H1 (cell line): Measurements from ENCODE around the gene DCAF6. TPM values are rescaled to one million over a fixed set of nuclear protein-coding genes. Genes with fewer than 3 reads are reported as not detected.
A peak's percentile ranks its signal among the peaks of the same experiment; 100 is the strongest.

Experiments
- CTCF ChIA-PET: fragments of 300-600 bp; sonication (Branson Sonifier 250); formaldehyde crosslinking; loops from one replicate; lab custom pipeline; 2021; ENCODE audit not compliant: partially characterized antibody; lab: Charles Lee
- POLR2A ChIA-PET: fragments of 300-600 bp; sonication (Branson Sonifier 250); formaldehyde crosslinking; loops from one replicate; lab custom pipeline; 2021; ENCODE audit warnings: inconsistent platforms; ENCODE audit not compliant: partially characterized antibody; lab: Charles Lee
- DNase-seq, 2 experiments: peaks; one replicate each; pipeline versions ENCODE4 v3.0.0 to v3.0.0-alpha.2; 2010 to 2022; ENCODE audit warnings: low spot score in 2 of 2, low read depth in 1 of 2, mixed read lengths in 1 of 2
- FAIRE-seq: peaks from 2 replicates; lab custom pipeline; 2011; peaks lifted over from hg19 to GRCh38; lab: Jason Lieb, UNC
- H2AFZ ChIP-seq: 2 replicates; pipeline ENCODE4 v1.8.1; 2012; ENCODE audit warnings: low read length, inconsistent platforms
- H2AK5ac ChIP-seq: 2 replicates; pipeline ENCODE4 v1.6.1; 2013; ENCODE audit warnings: low read depth, low read length
- H2BK120ac ChIP-seq: replicated peaks from 2 replicates; pipeline ENCODE3; 2013; ENCODE audit warnings: low read depth, low read length, inconsistent platforms
- H2BK12ac ChIP-seq: 2 replicates; pipeline ENCODE4 v1.6.1; 2013; ENCODE audit warnings: low read depth, low read length
- H2BK15ac ChIP-seq: 2 replicates; pipeline ENCODE4 v1.6.1; 2013; ENCODE audit warnings: low read length
- H2BK20ac ChIP-seq: 2 replicates; pipeline ENCODE4 v1.6.1; 2013; ENCODE audit warnings: low read length
- H2BK5ac ChIP-seq: 2 replicates; pipeline ENCODE4 v1.6.1; 2013; ENCODE audit warnings: low read depth, low read length
- H3K14ac ChIP-seq: 2 replicates; pipeline ENCODE4 v1.6.1; 2013; ENCODE audit warnings: inconsistent platforms; ENCODE audit not compliant: insufficient read length
- H3K18ac ChIP-seq: 2 replicates; pipeline ENCODE4 v1.6.1; 2013; ENCODE audit warnings: low read length; ENCODE audit errors: extremely low read depth
- H3K23ac ChIP-seq: 2 replicates; pipeline ENCODE4 v1.6.1; 2013; ENCODE audit warnings: inconsistent platforms; ENCODE audit not compliant: insufficient read length
- H3K23me2 ChIP-seq: 2 replicates; pipeline ENCODE4 v1.6.1; 2013; ENCODE audit warnings: low read depth, low read length
- H3K27ac ChIP-seq: 2 replicates; pipeline ENCODE4 v1.6.1; 2011; ENCODE audit warnings: low read depth, low read length, inconsistent platforms
- H3K27me3 ChIP-seq, 4 experiments: replicated peaks in 1 of 4; 1 replicate in 1 of 4; 2 replicates in 3 of 4; pipeline versions ENCODE4 v1.6.1 to v1.8.1; 2011 to 2013; ENCODE audit warnings: low read length in 3 of 4, mild to moderate bottlenecking in 3 of 4, inconsistent platforms in 2 of 4, mixed read lengths in 2 of 4, moderate library complexity in 1 of 4; ENCODE audit not compliant: control insufficient read depth in 3 of 4, insufficient read depth in 3 of 4; ENCODE audit errors: extremely low read depth in 1 of 4
- H3K36me3 ChIP-seq, 4 experiments: 2 replicates each; pipeline versions ENCODE4 v1.6.1 to v1.8.1; 2011 to 2013; ENCODE audit warnings: mild to moderate bottlenecking in 4 of 4, low read length in 3 of 4, moderate library complexity in 2 of 4, control low read depth in 1 of 4, inconsistent platforms in 1 of 4; ENCODE audit not compliant: insufficient read depth in 4 of 4, control insufficient read depth in 2 of 4
- H3K4ac ChIP-seq: replicated peaks from 2 replicates; pipeline ENCODE3; 2013; ENCODE audit warnings: low read length, low read depth, mixed read lengths, inconsistent platforms; ENCODE audit not compliant: insufficient read length
- H3K4me1 ChIP-seq, 4 experiments: replicated peaks in 1 of 4; 1 replicate in 1 of 4; 2 replicates in 3 of 4; pipeline versions ENCODE4 v1.6.1 to v1.8.1; 2011 to 2013; ENCODE audit warnings: low read length in 3 of 4, inconsistent platforms in 2 of 4, mixed read lengths in 1 of 4; ENCODE audit not compliant: insufficient read depth in 4 of 4, control insufficient read depth in 3 of 4
- H3K4me2 ChIP-seq, 2 experiments: 2 replicates each; pipeline versions ENCODE4 v1.6.1 to v1.8.1; 2011 to 2013; ENCODE audit warnings: low read depth in 2 of 2, low read length in 2 of 2, control low read depth in 1 of 2, inconsistent platforms in 1 of 2, mild to moderate bottlenecking in 1 of 2; ENCODE audit not compliant: insufficient read depth in 1 of 2
- H3K4me3 ChIP-seq, 4 experiments: fragments of 200-600, 300-600 bp in 1 of 4; sonication (generic), shearing (Covaris generic), sonication (Bioruptor Twin) in 1 of 4; 2 replicates each; pipeline versions ENCODE4 v1.5.1 to v1.8.1; 2011 to 2016; ENCODE audit warnings: low read length in 4 of 4, low read depth in 3 of 4, control low read depth in 2 of 4, inconsistent platforms in 2 of 4, mild to moderate bottlenecking in 2 of 4, mixed read lengths in 1 of 4, moderate library complexity in 1 of 4; ENCODE audit not compliant: insufficient read depth in 2 of 4; ENCODE audit errors: extremely low read depth in 1 of 4
- H3K56ac ChIP-seq: replicated peaks from 2 replicates; pipeline ENCODE3; 2013; ENCODE audit warnings: low read depth, mild to moderate bottlenecking, mixed read lengths, low read length, inconsistent platforms; ENCODE audit not compliant: insufficient read length
- H3K79me1 ChIP-seq: 2 replicates; pipeline ENCODE4 v1.6.1; 2013; ENCODE audit warnings: low read depth, low read length, control low read depth
- H3K79me2 ChIP-seq, 2 experiments: 2 replicates each; pipeline versions ENCODE4 v1.6.1 to v1.8.1; 2012 to 2013; ENCODE audit warnings: low read length in 2 of 2, mild to moderate bottlenecking in 2 of 2, inconsistent platforms in 1 of 2; ENCODE audit not compliant: insufficient read depth in 2 of 2, control insufficient read depth in 1 of 2
- H3K9ac ChIP-seq, 4 experiments: replicated peaks in 1 of 4; 1 replicate in 1 of 4; 2 replicates in 3 of 4; pipeline versions ENCODE4 v1.6.1 to v1.8.1; 2011 to 2013; ENCODE audit warnings: low read depth in 3 of 4, low read length in 3 of 4, control low read depth in 2 of 4, mild to moderate bottlenecking in 2 of 4, moderate library complexity in 2 of 4, inconsistent platforms in 1 of 4; ENCODE audit errors: extremely low read depth in 1 of 4
- H3K9me3 ChIP-seq, 2 experiments: 2 replicates each; pipeline versions ENCODE4 v1.6.1 to v1.8.1; 2012 to 2013; ENCODE audit warnings: mild to moderate bottlenecking in 2 of 2, moderate library complexity in 2 of 2, control low read depth in 1 of 2, inconsistent platforms in 1 of 2, low read depth in 1 of 2, low read length in 1 of 2, mixed read lengths in 1 of 2; ENCODE audit not compliant: insufficient read depth in 2 of 2
- H4K20me1 ChIP-seq, 2 experiments: replicated peaks in 1 of 2; 2 replicates each; pipeline versions ENCODE3 to v1.8.1; 2011 to 2013; ENCODE audit warnings: inconsistent platforms in 2 of 2, low read length in 2 of 2, mild to moderate bottlenecking in 1 of 2; ENCODE audit not compliant: insufficient read depth in 2 of 2, control insufficient read depth in 1 of 2
- H4K5ac ChIP-seq: 2 replicates; pipeline ENCODE4 v1.6.1; 2013; ENCODE audit warnings: low read length, low read depth, mixed read lengths, inconsistent platforms; ENCODE audit not compliant: insufficient read length
- H4K8ac ChIP-seq: 2 replicates; pipeline ENCODE4 v1.8.0; 2013; ENCODE audit warnings: mild to moderate bottlenecking, moderate library complexity, low read length, inconsistent platforms; ENCODE audit not compliant: insufficient read depth; ENCODE audit errors: extremely low read depth
- H4K91ac ChIP-seq: replicated peaks from 2 replicates; pipeline ENCODE3; 2013; ENCODE audit warnings: low read length, mixed read lengths, inconsistent platforms; ENCODE audit not compliant: insufficient read length
- CBX8 ChIP-seq: fragments of 300-800, 300-1000 bp; sonication (generic); IDR thresholded peaks from 2 replicates; pipeline ENCODE4 v1.7.1; 2016; ENCODE audit warnings: low read depth, low read length, borderline replicate concordance
- EP300 ChIP-seq, 2 experiments: IDR thresholded peaks; 1 replicate in 1 of 2; 2 replicates in 1 of 2; pipeline ENCODE4 v1.6.1; 2011 to 2012; ENCODE audit warnings: low read depth in 2 of 2, low read length in 2 of 2, mild to moderate bottlenecking in 2 of 2, borderline replicate concordance in 1 of 2, inconsistent platforms in 1 of 2, moderate library complexity in 1 of 2
- HDAC6 ChIP-seq: IDR thresholded peaks from one replicate; pipeline ENCODE4 v1.7.1; 2012; ENCODE audit warnings: low read depth, mild to moderate bottlenecking, inconsistent platforms, low read length, moderate library complexity
- KDM4A ChIP-seq: IDR thresholded peaks from one replicate; pipeline ENCODE4 v1.7.1; 2012; ENCODE audit warnings: low read depth, mild to moderate bottlenecking, moderate library complexity, low read length, inconsistent platforms; ENCODE audit not compliant: severe bottlenecking
- RAD21 ChIP-seq, 2 experiments: IDR thresholded peaks in 1 of 2; conservative IDR thresholded peaks in 1 of 2; 2 replicates each; pipeline ENCODE4 v1.6.1; 2011; ENCODE audit warnings: low read depth in 2 of 2, low read length in 2 of 2, improper control_type of control experiment in 1 of 2, inconsistent platforms in 1 of 2, mild to moderate bottlenecking in 1 of 2, moderate library complexity in 1 of 2
- RNF2 ChIP-seq: fragments of 200-900, 300-1000 bp; sonication (generic); IDR thresholded peaks from 2 replicates; pipeline ENCODE4 v1.7.1; 2016; ENCODE audit warnings: borderline replicate concordance, low read depth, mild to moderate bottlenecking, antibody characterized with exemption, low read length; ENCODE audit not compliant: poor library complexity, severe bottlenecking; ENCODE audit errors: missing control alignments
- SP1 ChIP-seq: IDR thresholded peaks from 2 replicates; pipeline ENCODE4 v1.6.1; 2011; ENCODE audit warnings: low read depth, low read length
- SRF ChIP-seq: IDR thresholded peaks from 2 replicates; pipeline ENCODE4 v1.6.1; 2011; ENCODE audit warnings: mild to moderate bottlenecking, low read depth, low read length, moderate library complexity
- polyA plus RNA-seq, 7 experiments: library from polyadenylated mRNA; depleted of rRNA in 3 of 7; stranded (reverse) in 5 of 7; unstranded in 2 of 7; fragments of >200 nt in 5 of 7; fragments of 200-250 nt in 2 of 7; gene quantifications; 1 replicate in 5 of 7; 2 replicates in 1 of 7; 4 replicates in 1 of 7; pipeline versions ENCODE4 v1.2.1 to v1.2.3, GENCODE V29; 2011 to 2013; ENCODE audit warnings: missing spikeins in 2 of 7, mixed read lengths in 2 of 7
- total RNA-seq: library from RNA; stranded (reverse); fragmentation: NEBNext Ultra II Directional; extraction: Animal tissue kit (Norgen Biotek cat#: 25700); gene quantifications from 2 replicates; pipeline ENCODE4 v1.2.1, GENCODE V29; 2021
- TF ChIP-seq, protein P1 (sequence below), 3 experiments: IDR thresholded peaks; 1 replicate in 2 of 3; 2 replicates in 1 of 3; pipeline versions ENCODE4 v1.5.1 to v1.6.1; 2011; ENCODE audit warnings: low read length in 3 of 3, mild to moderate bottlenecking in 3 of 3, inconsistent platforms in 2 of 3, low read depth in 1 of 3, moderate library complexity in 1 of 3; ENCODE audit not compliant: insufficient read depth in 1 of 3; ENCODE audit errors: control extremely low read depth in 1 of 3

Gene DCAF6
- total and polyA plus RNA-seq, 2 of the 8 experiments (the other 6 are each of a cell fraction or from before 2014, with no cell fraction given) = 12.3 to 17.4 TPM

DNA sequence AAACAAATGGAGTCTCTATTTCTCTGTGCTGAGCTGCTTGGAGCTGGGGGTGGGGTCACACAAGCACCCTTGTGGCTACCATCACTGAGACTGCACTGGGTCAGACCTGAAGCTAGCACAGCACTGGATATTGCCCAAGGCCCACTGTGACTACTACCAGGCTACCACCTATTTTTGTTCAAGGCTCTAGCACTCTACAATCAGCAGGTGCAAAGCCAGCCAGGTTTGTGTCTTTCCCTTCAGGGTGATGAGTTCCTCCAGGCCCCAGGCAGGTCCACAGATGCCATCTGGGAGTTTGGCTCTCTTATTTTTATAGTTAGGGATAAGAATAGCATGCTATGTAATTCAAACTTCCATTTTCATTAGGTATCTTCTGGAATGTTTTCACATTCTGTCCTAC is 46.1 kb upstream of the DCAF6 start:
- H3K4me3 ChIP-seq = no peak overlapping the region
- ChIA-PET CTCF (no interaction called here), POLR2A (no interaction called here)
- H3K23me2 ChIP-seq = no peaks in the 10 kb centered on the region
- no peak overlapping the region for H4K91ac ChIP-seq
- FAIRE-seq (no peak), DNase-seq (no peak)
- H3K79me2 ChIP-seq = no peaks in the 10 kb centered on the region
- no peaks in the 10 kb centered on the region for H4K20me1 ChIP-seq
- H3K4me1 ChIP-seq = no peaks in the 10 kb centered on the region
- no peaks in the 10 kb centered on the region for H3K36me3 ChIP-seq
- H2AFZ ChIP-seq = no peak overlapping the region
- H3K56ac ChIP-seq = no peak overlapping the region
- H4K5ac ChIP-seq = no peak overlapping the region
- no peak overlapping the region for H3K18ac ChIP-seq
- no peak overlapping the region for H3K23ac ChIP-seq
- H3K4me2 ChIP-seq = no peak overlapping the region
- H2BK15ac ChIP-seq = no peak overlapping the region
- no peak overlapping the region for H2BK20ac ChIP-seq
- no peak overlapping the region for H3K14ac ChIP-seq
- H3K9ac ChIP-seq = no peak overlapping the region
- no peak overlapping the region for H2BK5ac ChIP-seq
- no peaks in the 10 kb centered on the region for H3K27me3 ChIP-seq
- TF ChIP-seq, protein P1, sequence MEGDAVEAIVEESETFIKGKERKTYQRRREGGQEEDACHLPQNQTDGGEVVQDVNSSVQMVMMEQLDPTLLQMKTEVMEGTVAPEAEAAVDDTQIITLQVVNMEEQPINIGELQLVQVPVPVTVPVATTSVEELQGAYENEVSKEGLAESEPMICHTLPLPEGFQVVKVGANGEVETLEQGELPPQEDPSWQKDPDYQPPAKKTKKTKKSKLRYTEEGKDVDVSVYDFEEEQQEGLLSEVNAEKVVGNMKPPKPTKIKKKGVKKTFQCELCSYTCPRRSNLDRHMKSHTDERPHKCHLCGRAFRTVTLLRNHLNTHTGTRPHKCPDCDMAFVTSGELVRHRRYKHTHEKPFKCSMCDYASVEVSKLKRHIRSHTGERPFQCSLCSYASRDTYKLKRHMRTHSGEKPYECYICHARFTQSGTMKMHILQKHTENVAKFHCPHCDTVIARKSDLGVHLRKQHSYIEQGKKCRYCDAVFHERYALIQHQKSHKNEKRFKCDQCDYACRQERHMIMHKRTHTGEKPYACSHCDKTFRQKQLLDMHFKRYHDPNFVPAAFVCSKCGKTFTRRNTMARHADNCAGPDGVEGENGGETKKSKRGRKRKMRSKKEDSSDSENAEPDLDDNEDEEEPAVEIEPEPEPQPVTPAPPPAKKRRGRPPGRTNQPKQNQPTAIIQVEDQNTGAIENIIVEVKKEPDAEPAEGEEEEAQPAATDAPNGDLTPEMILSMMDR (IDR thresholded peaks at IDR 0.05; ENCODE audit: control extremely low read depth in 1 of 3, insufficient read depth in 1 of 3, low read depth in 1 of 3, low read length in 3 of 3) = no peak
- TF ChIP-seq SP1 = no peak
- no peak for TF ChIP-seq CBX8
- TF ChIP-seq RNF2 = no peak
- TF ChIP-seq HDAC6 = no peak
- no peak for TF ChIP-seq RAD21 (IDR thresholded peaks at IDR 0.05 in 1 of 2, conservative IDR thresholded peaks at IDR 0.05 in 1 of 2; ENCODE audit: low read depth in 2 of 2, low read length in 2 of 2)
- no peak for TF ChIP-seq KDM4A
- TF ChIP-seq EP300 (IDR thresholded peaks at IDR 0.05; ENCODE audit: borderline replicate concordance in 1 of 2, low read depth in 2 of 2, low read length in 2 of 2) = no peak
- TF ChIP-seq SRF = no peak
- no peaks in the 10 kb centered on the region for H3K79me1 ChIP-seq
- H4K8ac ChIP-seq = peak overlapping the region; percentile 25; the same call in 1 of the 2 replicates
- no peak overlapping the region for H2BK120ac ChIP-seq
- H2BK12ac ChIP-seq = no peak overlapping the region
- no peak overlapping the region for H3K27ac ChIP-seq
- H2AK5ac ChIP-seq = no peak overlapping the region
- H3K4ac ChIP-seq = no peak overlapping the region
- H3K9me3 ChIP-seq = no peaks in the 10 kb centered on the region
